HepG2 (cell line): ENCODE results near the gene ATP5PB. TPM values are rescaled to one million over a fixed set of nuclear protein-coding genes. Genes with fewer than 3 reads are reported as not detected.

Experiments
- CENPX ChIP-seq: sonication (generic); formaldehyde crosslinking; IDR thresholded peaks from 2 replicates; pipeline ENCODE4 v1.9.0; 2021; ENCODE audit warnings: mild to moderate bottlenecking, missing genetic modification reagents, moderate library complexity
- DPF2 ChIP-seq: sonication (generic); formaldehyde crosslinking; IDR thresholded peaks from 2 replicates; pipeline ENCODE4 v1.4.0; 2020; ENCODE audit warnings: mild to moderate bottlenecking, low read depth, missing genetic modification reagents, borderline replicate concordance
- JDP2 ChIP-seq: sonication (generic); formaldehyde crosslinking; IDR thresholded peaks from 2 replicates; pipeline ENCODE4 v1.8.1; 2022; ENCODE audit warnings: missing genetic modification reagents, borderline replicate concordance
- PHF20 ChIP-seq: sonication (generic); formaldehyde crosslinking; IDR thresholded peaks from 2 replicates; pipeline ENCODE4 v1.5.0; 2020; ENCODE audit warnings: mild to moderate bottlenecking, missing genetic modification reagents
- TCF7L2 ChIP-seq: IDR thresholded peaks from 2 replicates; pipeline ENCODE4 v1.6.1; 2011; ENCODE audit warnings: mild to moderate bottlenecking, low read depth, low read length, moderate library complexity
- ZNF10 ChIP-seq: sonication (generic); formaldehyde crosslinking; IDR thresholded peaks from 2 replicates; pipeline ENCODE4 v1.4.0; 2020; ENCODE audit warnings: mild to moderate bottlenecking, low read depth, missing genetic modification reagents, borderline replicate concordance
- ZNF160 ChIP-seq: sonication (generic); formaldehyde crosslinking; IDR thresholded peaks from 2 replicates; pipeline ENCODE4 v1.8.0; 2022; ENCODE audit warnings: mild to moderate bottlenecking, inconsistent platforms, missing genetic modification reagents
- ZNF205 ChIP-seq: IDR thresholded peaks from 2 replicates; pipeline ENCODE4 v1.6.1; 2018; ENCODE audit warnings: missing biosample characterization, missing genetic modification reagents
- ZNF563 ChIP-seq: sonication (generic); formaldehyde crosslinking; IDR thresholded peaks from 2 replicates; pipeline ENCODE4 v1.8.0; 2022; ENCODE audit warnings: mild to moderate bottlenecking, moderate library complexity, missing genetic modification reagents
- ZNF572 ChIP-seq: sonication (generic); formaldehyde crosslinking; IDR thresholded peaks from 2 replicates; pipeline ENCODE4 v1.5.1; 2020; ENCODE audit warnings: mild to moderate bottlenecking, missing genetic modification reagents
- ZSCAN20 ChIP-seq: sonication (generic); formaldehyde crosslinking; IDR thresholded peaks from 2 replicates; pipeline ENCODE4 v1.4.0; 2020; ENCODE audit warnings: missing genetic modification reagents, mild to moderate bottlenecking, borderline replicate concordance
- polyA plus RNA-seq, 8 experiments: library from polyadenylated mRNA; depleted of rRNA in 3 of 8; stranded (reverse) in 7 of 8; unstranded in 1 of 8; fragments of >200 nt; fragmentation: Illumina TruSeq in 4 of 8; extraction: Trizol in 4 of 8; gene quantifications; 2 replicates each; pipeline versions ENCODE4 v1.2.1 to v1.2.3, GENCODE V29; 2011 to 2016; ENCODE audit warnings: low read depth in 4 of 8, missing spikeins in 1 of 8, mixed read lengths in 1 of 8; ENCODE audit not compliant: insufficient read depth in 1 of 8
- total RNA-seq, 5 experiments: library from RNA; depleted of rRNA; stranded (reverse); fragments of >200 nt; fragmentation: Illumina TruSeq; extraction: Trizol; gene quantifications; 2 replicates each; pipeline ENCODE4 v1.2.3, GENCODE V29; 2016; ENCODE audit warnings: low read depth in 1 of 5
- TF ChIP-seq, protein P1 (sequence below), 2 experiments: sonication (generic) in 1 of 2; formaldehyde crosslinking in 1 of 2; IDR thresholded peaks; 2 replicates each; pipeline versions ENCODE4 v1.6.1 to v1.9.0; 2014 to 2022; ENCODE audit warnings: antibody characterized with exemption in 1 of 2, borderline replicate concordance in 1 of 2, inconsistent platforms in 1 of 2, low read depth in 1 of 2, missing genetic modification reagents in 1 of 2
- TF ChIP-seq, protein P2 (sequence below): sonication (generic); formaldehyde crosslinking; IDR thresholded peaks from 2 replicates; pipeline ENCODE4 v1.8.0; 2022; ENCODE audit warnings: missing genetic modification reagents, low read depth, mild to moderate bottlenecking, borderline replicate concordance
- TF ChIP-seq, protein P3 (sequence below): sonication (generic); formaldehyde crosslinking; IDR thresholded peaks from 2 replicates; pipeline ENCODE4; 2020; ENCODE audit warnings: missing genetic modification reagents, mild to moderate bottlenecking, borderline replicate concordance
- TF ChIP-seq, protein P4 (sequence below): sonication (generic); formaldehyde crosslinking; IDR thresholded peaks from 2 replicates; pipeline ENCODE4 v1.4.0; 2020; ENCODE audit warnings: mild to moderate bottlenecking, missing genetic modification reagents
- TF ChIP-seq, protein P5 (sequence below): sonication (generic); formaldehyde crosslinking; IDR thresholded peaks from 2 replicates; pipeline ENCODE4 v1.4.0; 2020; ENCODE audit warnings: mild to moderate bottlenecking, missing genetic modification reagents

Gene ATP5PB
- total and polyA plus RNA-seq, 2 of the 13 experiments (the other 11 are each of a cell fraction or from before 2014, with no cell fraction given): 297 to 541 TPM

DNA sequence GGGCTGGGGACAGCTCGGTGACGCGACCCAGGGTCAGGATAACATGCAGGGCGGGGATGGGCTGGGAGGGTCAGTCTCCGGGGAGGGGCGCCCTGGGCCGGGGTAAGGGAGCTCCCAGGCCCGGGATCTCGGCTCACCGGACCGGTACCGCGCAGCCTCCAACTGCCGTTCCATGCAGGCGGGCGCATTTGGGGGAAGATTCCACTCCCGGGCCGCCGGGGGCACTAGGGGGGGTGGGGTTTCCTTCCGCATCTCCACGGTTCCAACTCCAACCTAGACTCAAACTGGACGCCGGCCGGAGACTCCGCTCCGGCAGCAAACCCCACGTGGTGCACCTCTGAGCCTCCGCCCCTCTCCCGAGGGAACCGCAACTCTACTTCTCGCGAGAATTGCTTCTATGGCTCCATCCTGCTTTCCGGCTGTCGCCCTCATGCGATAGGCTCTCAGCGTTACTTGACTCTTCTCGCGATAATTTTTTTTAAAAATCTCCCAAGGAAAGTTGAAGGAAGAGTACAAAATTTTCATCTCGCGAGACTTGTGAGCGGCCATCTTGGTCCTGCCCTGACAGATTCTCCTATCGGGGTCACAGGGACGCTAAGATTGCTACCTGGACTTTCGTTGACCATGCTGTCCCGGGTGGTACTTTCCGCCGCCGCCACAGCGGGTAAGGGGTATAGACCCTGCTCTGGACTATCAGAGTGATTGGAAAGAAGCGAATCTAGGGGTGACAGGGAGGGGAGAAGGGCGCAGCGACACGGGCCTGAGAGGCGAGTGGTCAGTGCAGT is at the start of gene ATP5PB, which contains the start of gene WDR77 (continued):
- TF ChIP-seq, protein P1, sequence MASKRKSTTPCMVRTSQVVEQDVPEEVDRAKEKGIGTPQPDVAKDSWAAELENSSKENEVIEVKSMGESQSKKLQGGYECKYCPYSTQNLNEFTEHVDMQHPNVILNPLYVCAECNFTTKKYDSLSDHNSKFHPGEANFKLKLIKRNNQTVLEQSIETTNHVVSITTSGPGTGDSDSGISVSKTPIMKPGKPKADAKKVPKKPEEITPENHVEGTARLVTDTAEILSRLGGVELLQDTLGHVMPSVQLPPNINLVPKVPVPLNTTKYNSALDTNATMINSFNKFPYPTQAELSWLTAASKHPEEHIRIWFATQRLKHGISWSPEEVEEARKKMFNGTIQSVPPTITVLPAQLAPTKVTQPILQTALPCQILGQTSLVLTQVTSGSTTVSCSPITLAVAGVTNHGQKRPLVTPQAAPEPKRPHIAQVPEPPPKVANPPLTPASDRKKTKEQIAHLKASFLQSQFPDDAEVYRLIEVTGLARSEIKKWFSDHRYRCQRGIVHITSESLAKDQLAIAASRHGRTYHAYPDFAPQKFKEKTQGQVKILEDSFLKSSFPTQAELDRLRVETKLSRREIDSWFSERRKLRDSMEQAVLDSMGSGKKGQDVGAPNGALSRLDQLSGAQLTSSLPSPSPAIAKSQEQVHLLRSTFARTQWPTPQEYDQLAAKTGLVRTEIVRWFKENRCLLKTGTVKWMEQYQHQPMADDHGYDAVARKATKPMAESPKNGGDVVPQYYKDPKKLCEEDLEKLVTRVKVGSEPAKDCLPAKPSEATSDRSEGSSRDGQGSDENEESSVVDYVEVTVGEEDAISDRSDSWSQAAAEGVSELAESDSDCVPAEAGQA (IDR thresholded peaks at IDR 0.05; ENCODE audit: low read depth): no peak
- TF ChIP-seq, protein P1 (CRISPR knock-in tag; IDR thresholded peaks at IDR 0.05; ENCODE audit: borderline replicate concordance): no peak
- no peak for TF ChIP-seq ZNF160 (CRISPR knock-in tag)
- TF ChIP-seq, protein P2, sequence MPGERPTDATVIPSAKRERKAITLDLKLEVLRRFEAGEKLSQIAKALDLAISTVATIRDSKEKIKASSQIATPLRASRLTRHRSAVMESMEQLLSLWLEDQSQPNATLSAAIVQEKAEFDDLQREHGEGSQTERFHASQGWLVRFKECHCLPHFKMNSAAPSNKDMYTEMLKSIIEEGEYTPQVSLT (CRISPR knock-in tag): no peak
- peak; percentile 39; the same call in 1 of the 2 replicates for TF ChIP-seq ZSCAN20 (CRISPR knock-in tag)
- no peak; the same call in 1 of the 2 replicates for TF ChIP-seq JDP2 (CRISPR knock-in tag)
- TF ChIP-seq CENPX: no peak
- TF ChIP-seq, protein P3, sequence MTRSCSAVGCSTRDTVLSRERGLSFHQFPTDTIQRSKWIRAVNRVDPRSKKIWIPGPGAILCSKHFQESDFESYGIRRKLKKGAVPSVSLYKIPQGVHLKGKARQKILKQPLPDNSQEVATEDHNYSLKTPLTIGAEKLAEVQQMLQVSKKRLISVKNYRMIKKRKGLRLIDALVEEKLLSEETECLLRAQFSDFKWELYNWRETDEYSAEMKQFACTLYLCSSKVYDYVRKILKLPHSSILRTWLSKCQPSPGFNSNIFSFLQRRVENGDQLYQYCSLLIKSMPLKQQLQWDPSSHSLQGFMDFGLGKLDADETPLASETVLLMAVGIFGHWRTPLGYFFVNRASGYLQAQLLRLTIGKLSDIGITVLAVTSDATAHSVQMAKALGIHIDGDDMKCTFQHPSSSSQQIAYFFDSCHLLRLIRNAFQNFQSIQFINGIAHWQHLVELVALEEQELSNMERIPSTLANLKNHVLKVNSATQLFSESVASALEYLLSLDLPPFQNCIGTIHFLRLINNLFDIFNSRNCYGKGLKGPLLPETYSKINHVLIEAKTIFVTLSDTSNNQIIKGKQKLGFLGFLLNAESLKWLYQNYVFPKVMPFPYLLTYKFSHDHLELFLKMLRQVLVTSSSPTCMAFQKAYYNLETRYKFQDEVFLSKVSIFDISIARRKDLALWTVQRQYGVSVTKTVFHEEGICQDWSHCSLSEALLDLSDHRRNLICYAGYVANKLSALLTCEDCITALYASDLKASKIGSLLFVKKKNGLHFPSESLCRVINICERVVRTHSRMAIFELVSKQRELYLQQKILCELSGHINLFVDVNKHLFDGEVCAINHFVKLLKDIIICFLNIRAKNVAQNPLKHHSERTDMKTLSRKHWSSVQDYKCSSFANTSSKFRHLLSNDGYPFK (CRISPR knock-in tag): peak; percentile 74; the same call in 1 of the 2 replicates
- TF ChIP-seq ZNF572 (CRISPR knock-in tag): no peak
- peak; percentile 45; the same call in 1 of the 2 replicates for TF ChIP-seq ZNF563 (CRISPR knock-in tag)
- TF ChIP-seq ZNF205 (CRISPR knock-in tag): peak; percentile 65; the same call in 1 of the 2 replicates
- peak; percentile 72 for TF ChIP-seq PHF20 (CRISPR knock-in tag)
- no peak for TF ChIP-seq ZNF10
- TF ChIP-seq, protein P4, sequence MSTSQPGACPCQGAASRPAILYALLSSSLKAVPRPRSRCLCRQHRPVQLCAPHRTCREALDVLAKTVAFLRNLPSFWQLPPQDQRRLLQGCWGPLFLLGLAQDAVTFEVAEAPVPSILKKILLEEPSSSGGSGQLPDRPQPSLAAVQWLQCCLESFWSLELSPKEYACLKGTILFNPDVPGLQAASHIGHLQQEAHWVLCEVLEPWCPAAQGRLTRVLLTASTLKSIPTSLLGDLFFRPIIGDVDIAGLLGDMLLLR (CRISPR knock-in tag): no peak; the same call in 1 of the 2 replicates
- TF ChIP-seq TCF7L2: no peak
- TF ChIP-seq, protein P5, sequence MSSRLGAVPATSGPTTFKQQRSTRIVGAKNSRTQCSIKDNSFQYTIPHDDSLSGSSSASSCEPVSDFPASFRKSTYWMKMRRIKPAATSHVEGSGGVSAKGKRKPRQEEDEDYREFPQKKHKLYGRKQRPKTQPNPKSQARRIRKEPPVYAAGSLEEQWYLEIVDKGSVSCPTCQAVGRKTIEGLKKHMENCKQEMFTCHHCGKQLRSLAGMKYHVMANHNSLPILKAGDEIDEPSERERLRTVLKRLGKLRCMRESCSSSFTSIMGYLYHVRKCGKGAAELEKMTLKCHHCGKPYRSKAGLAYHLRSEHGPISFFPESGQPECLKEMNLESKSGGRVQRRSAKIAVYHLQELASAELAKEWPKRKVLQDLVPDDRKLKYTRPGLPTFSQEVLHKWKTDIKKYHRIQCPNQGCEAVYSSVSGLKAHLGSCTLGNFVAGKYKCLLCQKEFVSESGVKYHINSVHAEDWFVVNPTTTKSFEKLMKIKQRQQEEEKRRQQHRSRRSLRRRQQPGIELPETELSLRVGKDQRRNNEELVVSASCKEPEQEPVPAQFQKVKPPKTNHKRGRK (CRISPR knock-in tag): no peak
- TF ChIP-seq DPF2: no peak
